ENCODE data around the gene SLC19A2.
"Not testable (repeated sequence)": the region's sequence is repeated elsewhere in the genome, so short reads cannot be mapped to it uniquely, and the experiment has no call there.

Gene SLC19A2

DNA sequence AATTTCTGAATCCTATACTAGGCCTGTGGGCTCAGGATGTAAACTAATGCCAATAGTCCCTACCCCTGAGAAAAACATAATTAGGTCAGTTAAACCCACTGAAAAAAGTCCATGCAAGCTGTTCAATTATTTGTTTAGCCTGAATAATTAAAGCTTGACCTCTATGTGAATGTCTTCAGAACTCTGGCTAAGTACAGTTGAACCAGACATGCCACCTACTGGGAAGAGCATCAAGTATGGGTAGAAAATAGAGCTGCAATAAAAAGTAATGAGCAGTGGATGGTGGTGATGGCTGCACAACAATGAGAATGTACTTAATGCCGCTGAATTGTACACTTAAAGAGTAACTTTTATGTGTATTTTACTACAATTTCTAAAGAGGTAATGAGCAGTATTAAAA lies 23.6 kb upstream of the SLC19A2 start:
- DNase-seq (ENCODE audit: low spot score), result no peak

DNA sequence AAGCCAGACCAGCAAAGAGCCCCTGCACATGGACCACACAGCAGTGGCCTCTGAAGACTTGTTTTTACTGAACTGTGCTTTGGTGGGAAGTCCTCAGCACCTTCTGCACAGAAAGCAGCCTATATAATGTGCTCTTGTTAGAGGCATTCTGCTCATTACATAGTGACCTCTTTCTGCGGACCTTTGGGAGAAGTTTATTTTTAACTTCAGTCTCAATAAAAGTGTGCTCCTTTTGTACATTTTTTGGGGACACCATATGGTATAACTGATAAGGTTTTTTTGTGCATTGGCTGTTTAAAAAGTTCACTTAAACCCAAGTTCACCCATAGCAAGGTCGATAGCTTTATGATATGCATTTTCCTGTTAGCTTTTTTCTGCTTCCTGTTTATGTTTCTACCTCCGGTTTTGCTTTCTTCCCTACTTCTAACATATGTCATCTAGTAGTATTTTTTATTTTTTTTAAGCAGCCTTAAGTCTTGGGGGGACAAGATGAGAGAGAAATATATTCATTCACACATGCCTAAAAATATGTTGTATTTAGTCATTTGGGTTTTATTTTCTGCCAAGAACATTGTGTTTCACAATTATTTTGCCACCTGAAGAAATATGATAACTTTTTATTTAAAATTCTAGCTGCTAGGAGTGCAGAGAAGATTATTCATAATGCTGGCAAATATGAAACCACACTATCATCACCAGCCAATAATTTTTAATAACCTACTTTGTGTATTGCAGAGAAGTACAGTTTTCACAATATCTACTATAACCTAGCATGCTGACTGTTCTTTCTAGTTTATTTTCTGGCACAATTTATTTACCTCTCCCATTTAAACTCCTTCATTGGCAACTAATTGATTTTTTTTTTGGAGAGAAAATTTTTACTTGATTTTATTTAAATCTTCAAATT lies 22.9 kb upstream of the SLC19A2 start:
- no peak for DNase-seq (ENCODE audit: low spot score)

DNA sequence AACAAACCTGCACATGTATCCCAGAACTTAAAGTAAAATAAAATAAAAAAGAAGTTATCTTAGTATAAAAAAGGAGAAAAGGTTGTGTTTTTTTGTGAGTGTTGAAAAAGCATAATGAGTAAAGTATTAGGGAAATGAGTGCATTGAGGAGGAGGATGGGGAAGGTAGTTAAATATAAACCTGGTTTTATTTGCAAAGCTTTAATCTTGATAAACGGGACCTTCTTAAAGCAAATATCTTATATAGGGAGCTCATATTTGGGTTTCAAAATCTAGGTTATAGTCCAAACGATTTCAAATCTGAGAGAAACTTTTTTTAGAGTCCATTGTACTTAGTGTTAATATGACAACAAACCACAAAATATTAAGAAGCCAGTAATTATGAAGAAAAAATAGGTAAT lies 21.7 kb upstream of the SLC19A2 start:
- no peak for DNase-seq (ENCODE audit: low spot score)

DNA sequence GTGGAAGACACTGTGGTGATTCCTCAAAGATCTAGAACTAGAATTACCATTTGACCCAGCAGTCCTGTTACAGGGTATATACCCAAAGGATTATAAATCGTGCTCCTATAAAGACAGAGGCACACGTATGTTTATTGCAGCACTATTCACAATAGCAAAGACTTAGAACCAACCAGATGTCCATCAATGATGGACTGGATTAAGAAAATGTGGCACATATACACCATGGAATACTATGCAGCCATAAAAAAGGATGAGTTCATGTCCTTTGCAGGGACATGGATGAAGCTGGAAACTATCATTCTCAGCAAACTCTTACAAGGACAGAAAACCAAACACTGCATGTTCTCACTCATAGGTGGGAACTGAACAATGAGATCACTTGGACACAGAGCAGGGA lies 17.9 kb upstream of the SLC19A2 start:
- not testable (repeated sequence) for DNase-seq (ENCODE audit: low spot score)

DNA sequence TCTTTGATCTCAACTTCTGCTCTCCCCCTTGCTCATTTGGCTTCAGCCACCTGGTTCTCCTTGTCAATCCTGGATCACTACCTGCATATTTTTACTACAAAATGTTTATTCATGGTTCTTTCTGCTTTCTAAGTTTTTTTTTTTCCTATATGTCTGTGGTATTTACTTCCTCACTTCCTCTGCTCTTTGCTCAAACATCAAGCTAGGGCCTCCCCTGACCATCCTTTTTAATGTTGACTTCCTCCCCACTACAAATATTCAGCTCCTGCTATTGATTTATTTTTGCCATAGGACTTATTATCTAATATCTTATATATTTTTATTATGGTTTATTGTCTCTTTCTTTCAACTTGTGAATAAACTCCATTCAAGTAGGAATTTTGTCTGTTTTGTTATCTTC lies 14.1 kb upstream of the SLC19A2 start:
- no peak for DNase-seq (ENCODE audit: low spot score)

DNA sequence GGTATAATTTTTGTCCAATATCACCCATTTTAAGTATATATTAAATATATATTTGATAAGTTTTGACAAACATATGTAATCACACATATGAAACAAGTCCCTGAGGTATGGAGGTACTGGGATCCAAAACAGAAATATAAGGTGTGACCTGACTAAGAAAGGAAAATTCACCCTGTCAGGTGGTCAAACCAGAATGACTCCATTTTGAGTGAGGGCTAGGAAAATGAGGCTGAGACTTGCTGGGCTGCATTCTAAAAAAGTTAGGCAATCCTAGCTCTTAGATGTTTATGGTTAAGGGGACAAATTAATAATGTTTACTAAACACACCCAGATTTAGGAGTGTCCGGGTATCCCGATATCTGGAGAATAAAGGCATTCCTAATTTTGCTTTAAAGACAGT lies 11.6 kb upstream of the SLC19A2 start:
- no peak for DNase-seq (ENCODE audit: low spot score)

DNA sequence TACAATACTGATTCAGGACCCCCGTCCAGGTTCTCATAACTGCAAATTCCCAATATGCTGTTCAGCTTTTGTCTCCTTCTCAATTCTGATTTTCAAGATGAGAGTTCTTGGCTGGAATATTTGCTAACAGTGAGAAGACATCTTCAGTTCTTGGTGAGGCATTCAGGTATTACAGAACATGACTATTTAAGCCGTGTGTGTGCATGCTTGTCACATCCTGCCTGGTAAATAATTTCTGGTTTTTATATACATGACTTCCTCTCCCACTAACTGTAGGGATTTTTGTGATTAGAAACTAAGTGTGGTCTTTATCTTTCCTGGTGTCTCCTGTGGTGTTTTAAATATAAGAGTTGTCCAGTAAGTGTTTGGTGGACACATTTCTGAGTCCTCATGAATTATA lies 10.2 kb upstream of the SLC19A2 start:
- no peak for DNase-seq (ENCODE audit: low spot score)

DNA sequence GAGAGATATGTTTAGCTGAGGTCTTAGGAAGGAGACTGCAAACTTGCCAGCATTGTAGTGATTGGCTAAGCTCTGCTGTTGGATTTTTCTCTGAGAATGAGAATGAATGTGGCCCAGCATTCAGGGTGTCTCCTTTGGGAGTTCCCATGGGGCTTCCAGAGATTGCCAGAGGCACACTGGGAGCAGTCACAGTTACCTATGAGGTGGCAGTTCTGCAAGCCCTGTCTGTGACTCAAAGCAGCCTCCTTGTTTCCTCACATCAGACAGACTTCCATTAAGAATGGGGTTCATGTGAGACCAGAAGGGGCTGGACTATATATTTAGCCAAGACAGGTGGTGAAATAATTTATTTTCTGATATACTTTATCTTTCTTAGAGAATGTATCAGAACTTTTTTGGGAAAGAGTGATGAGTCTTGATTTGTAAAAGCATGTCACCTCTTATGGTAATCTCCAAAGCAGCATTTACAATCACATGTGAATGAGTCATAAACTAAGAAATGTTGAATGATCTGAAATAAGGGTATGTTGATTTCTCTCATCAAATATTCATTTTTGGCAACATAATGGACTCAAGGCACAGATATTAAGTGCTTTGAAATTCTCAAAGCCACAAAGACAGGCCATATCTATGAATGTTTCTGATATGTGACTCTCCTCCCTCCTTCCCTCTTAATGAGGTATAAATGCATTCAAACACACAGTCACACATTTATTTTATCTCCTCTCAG lies 9.5 kb upstream of the SLC19A2 start:
- DNase-seq (ENCODE audit: low spot score), result no peak

DNA sequence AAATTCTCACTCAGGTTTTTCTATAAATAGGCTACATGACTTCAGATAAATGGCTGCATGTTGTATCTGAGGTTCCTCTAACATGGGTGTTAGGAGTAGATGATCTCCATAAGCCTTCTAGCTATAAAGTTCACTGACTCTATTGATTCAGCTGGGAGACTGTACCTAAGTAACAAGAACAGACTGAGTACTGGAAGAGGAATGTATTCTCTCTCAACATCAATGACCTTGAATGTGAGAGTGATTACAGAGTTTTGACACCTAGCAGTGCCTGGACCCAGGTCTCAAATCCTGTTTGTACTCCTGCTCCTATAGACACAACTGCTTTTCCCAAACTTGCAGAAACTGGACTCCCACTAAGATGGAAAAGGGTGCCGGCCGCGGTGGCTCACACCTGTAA lies 8.6 kb upstream of the SLC19A2 start:
- DNase-seq (ENCODE audit: low spot score), result no peak

DNA sequence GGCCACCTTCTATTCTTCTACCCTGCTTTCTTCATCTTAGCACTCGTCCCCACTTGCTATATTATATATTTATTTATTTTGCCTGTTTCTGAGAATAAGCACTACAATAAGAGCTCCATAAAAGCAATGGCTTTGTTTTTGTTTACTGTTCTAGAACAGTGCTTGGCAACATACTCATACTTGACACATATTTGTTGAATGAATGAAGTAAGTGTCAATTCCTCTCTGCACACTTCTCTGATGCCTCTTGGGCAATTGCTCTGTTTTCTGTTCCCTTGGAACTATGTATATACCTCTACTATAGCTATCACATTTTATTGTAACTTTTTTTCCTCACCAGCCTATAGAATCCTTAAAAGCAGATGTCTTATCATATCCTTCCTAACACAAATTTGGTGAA lies 7.5 kb upstream of the SLC19A2 start:
- DNase-seq (ENCODE audit: low spot score), result no peak

DNA sequence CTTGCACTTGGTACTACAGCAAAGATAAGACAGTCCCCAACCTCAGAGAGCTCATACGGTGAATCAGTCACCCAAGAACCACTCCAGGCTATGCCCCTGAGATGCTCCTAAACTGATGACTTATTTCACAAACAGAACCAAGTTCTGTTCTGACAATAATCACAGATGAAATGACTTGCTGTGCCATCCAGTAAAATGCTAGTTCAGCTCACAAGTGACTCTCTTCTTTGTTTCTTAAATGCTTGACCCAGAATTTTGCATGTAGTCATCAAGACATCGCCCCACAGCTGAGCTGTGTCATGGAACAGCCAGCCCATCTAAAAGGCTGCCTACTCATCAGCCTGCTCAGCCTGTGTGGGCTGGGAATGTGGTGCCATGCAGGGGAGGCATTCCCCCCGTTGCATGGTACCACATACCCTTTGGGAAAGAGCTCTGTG lies 6.1 kb upstream of the SLC19A2 start:
- DNase-seq (ENCODE audit: low spot score), result no peak

DNA sequence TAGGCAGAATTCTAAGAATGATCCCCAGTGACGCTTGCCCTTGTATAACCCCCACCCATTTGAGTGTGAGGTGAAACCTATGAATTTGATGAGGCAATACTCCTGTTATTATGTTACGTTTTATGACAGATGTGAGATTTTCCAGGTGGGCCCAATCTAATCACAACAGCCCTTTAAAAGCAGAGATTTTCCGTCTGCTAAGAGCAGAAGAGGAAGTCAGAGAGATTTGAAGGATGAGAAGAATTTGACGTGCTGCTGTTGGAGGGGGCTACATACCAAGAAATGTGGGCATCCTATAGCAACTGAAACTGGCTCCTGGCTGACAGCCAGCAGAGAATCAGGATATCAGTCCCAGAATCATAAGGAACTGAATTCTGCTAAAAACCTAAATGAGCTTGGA lies 2.4 kb upstream of the SLC19A2 start:
- no peak for DNase-seq (ENCODE audit: low spot score)

DNA sequence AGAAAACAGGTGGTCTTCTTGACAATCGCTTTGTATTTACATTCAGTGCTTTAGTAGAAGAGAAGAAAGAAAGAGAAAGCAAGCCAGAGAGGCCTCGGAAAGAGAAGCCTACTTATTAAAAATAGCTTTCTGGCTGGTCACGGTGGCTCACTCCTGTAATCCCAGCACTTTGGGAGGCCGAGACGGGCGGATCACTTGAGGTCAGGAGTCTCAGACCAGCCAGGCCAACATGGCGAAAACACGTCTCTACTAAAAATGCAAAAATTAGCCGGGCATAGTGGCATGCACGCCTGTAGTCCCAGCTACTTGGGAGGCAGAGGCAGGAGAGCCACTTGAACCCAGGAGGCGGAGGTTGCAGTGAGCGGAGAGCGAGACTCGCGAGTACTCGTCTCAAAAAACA lies 1.8 kb upstream of the SLC19A2 start:
- DNase-seq (ENCODE audit: low spot score), result no peak

DNA sequence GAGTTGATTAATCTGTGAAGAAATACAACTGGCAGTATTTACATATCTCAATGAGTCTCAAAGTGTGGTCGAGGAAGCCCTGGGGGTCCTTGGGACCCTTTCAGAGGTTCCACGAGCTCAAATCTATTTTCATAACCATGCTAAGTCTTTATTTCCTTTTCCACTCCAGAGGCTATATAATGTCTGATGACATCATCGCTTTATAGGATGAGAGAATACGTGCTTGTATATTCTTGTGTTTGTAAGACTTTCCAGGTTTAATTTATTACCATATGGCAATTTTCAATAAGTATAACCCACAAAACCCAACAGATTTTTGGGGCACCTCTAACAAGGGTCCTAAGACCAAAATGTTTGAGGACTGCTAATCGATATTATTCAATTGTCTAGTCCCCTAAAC lies 1.4 kb upstream of the SLC19A2 start:
- DNase-seq (ENCODE audit: low spot score), result no peak

DNA sequence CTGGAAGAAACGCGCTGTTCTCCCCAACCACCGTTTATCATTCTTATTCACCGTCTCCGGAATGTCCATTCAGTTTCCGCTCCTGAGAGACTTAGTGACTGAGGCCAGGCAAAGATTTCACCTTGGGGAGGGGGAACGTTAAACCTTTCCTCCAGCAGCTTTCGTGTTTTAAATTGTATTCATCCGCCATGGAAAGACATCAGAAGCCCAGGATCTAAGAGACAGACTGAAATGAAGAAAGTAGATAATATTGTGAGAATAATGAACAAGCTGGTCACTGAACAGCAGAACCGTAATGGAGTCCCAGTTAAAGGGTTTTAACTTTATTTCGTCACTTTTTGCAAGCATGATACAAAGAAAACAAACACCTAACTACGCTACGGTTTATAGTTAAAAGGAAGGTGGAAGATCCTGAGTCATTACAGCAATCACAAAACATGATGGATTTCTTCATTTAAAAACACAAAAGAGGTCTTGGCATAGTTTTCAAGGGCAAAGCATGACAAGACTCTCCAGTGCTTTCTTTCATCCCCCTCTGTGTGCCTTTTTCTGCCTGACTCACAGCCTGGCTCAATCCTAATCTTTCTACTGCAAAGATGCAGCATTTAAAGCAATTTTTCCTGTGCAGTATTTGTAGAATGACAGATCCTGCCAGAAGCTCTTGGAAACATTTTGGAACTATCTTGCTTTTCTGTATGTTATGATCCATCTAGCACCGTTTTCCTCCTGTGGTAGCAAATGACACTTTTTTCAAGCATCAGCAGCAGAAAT lies 722 bp upstream of the SLC19A2 start:
- no peak for DNase-seq (ENCODE audit: low spot score)

DNA sequence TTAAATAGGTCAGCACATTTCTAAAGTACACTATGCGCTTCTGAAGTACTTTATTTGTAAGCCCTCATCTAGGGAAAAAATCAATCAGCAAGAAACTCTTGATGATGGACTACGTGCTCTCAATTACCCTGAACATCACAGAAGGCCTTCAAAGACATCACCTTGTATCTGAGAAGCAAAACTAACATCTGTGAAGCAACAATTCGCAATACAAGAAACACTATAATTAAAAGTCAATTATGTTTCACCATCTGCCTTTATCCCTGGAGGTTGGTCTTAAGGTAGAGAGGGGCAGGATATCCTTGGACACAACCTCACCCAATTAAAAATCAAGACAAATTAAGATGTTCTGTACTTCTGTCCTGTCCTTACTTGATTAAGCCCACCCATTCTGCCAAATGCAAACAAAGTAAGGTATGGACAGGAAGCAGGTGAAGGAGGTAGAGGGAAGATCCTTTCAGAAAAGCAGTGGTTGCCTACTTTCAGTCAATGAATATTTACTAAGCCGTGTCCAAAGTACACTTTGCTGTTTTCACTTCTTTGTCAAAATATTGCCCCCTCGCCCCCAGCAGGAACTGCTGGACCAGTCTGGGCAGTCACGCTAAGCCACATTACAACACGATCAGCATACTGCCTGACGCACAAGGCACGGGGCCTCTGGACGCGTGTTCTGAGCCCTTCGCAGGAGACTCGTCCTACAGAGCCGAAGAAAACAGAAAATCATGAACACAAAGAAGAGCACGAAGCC lies 887 bp downstream of the SLC19A2 start:
- DNase-seq (ENCODE audit: low spot score), result peak; percentile 46

DNA sequence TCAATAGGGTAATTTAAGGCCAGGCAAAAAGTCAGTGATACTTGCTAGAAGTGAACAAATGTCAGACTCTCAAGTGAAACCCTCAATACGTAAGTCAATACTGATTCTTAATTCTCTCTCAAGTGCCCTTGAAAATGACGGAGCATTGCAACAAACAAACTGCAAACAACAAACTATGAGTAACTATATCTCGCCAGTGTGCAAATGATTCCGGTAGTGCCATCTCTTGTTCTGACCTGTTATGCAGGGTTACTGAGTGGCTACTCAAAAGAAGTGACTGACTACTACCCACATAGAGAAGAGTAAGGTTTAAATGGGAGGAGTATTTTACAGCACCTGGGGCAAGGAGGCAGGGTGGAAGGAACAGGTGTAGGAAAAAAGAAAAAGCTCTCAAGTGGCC lies 1.6 kb downstream of the SLC19A2 start:
- DNase-seq (ENCODE audit: low spot score), result peak; percentile 20

DNA sequence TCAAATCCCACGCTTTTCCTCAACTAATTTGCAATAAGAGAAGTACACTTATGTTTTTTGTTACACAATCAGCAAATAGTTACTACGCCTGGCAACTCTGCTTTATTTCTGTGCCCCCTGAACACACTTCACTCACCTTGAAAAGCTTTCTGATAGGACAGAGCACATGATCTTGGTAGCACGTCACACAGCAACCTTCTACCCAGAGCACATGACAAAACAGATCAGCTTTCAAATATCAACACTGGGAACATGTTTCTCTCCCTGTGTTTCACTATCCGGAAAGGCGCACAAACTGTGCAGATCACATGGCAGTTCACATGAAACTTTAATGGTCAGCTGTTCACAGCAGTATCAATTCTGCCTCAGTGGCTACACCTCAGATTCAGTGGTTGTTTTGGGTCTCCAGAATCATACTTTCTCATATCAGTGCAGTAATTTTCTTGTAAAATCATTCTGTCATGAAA lies 2.2 kb downstream of the SLC19A2 start:
- DNase-seq (ENCODE audit: low spot score), result peak; percentile 49

DNA sequence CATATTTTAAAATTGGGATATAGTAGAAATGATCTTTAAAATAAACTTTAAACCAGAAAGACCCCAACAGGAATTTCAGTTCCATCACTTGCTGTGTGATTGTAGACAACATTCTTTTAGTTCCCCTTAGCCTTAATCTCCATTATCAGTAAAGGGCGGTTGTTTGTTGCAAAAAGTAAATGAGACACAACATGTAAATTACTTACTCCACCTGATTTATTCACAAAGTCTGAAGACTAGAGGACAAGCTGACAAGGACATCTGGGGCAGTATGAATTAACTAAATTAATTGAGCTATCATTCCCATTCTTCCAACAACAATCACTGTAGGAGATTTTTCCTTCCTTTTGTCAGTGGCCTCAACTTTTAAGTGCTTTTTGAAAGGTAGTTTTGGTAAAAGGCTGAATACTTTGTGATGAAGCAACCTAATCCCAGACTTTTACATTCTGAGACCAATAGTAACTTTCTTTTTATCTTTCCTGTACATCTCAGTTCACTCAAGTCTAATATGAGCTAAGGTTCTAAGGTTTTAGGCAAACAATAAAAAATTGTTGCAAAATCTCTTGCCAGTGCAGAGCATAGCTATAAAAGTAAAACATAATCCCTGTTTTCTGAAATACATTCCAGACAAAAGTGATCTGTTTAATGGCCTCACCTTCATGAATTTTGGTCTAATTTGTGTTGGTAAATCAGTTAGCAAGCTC lies 6.2 kb downstream of the SLC19A2 start:
- no peak for DNase-seq (ENCODE audit: low spot score)

DNA sequence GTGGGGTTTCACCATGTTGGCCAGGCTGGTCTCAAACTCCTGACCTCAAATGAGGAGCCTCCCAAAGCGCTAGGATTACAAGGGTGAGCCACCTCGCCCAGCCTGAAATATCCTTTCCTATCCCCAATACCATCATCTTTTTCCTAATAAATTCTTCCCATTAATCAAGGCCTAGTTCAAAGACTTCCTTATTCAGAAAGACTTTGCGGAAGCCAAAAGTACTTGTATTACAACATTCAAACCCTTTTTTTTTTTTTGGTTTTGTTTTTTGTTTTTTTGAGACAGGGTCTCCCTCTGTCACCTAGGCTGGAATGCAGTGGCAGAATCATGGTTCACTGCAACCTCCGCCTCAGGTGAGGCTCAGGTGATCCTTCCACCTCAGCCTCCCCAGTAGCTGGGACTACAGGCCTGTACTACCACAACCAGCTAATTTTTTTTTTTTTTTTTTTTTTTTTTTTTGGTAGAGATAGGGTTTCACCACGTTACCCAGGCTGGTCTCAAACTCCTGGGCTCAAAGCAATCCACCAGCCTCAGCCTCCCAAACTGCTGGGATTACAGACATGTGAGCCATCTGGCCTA lies 7.6 kb downstream of the SLC19A2 start:
- DNase-seq (ENCODE audit: low spot score), result no peak

Measured in pons (tissue), 1 donor.